ENCODE measurements around the gene NAALADL2. TPM values are rescaled to one million over a fixed set of nuclear protein-coding genes. Genes with fewer than 3 reads are reported as not detected.

Gene NAALADL2
- total and polyA plus RNA-seq, 2 of the 4 experiments (the other 2 are of a cell fraction) = 3.8 to 19.2 TPM

- in situ Hi-C loops (cut with MboI; ENCODE audit: low sequenced_read_pairs) = no loop called here
- CTCF ChIA-PET = no interaction called here
Observed at GRCh38 chr3:175662815-175663214, 803.7 kb downstream of the NAALADL2 start.

More at GRCh38 chr3:175662815-175663214, 803.7 kb downstream of the NAALADL2 start:
- H3K9me1 ChIP-seq (ENCODE audit: insufficient read depth, low read length) = no peaks in the 10 kb centered on the region
- H2BK20ac ChIP-seq (ENCODE audit: low read depth, low read length) = no peak overlapping the region
- intact Hi-C loops (cut with micrococcal nuclease) = loop anchor here (10.0 kb wide), 1 partner anchor 762 kb away; no protein-coding TSS in a partner anchor
- no peak overlapping the region for H4K91ac ChIP-seq (ENCODE audit: insufficient read depth, low read depth, low read length)
- no peak overlapping the region for H4K5ac ChIP-seq (ENCODE audit: low read depth, low read length)
- no peak overlapping the region for H4K8ac ChIP-seq (ENCODE audit: low read depth in 2 of 2, low read length in 2 of 2)
- no peak overlapping the region for H2AK5ac ChIP-seq (ENCODE audit: low read depth, low read length)
- no peak for ATAC-seq (ENCODE audit: low read depth)
- H3K56ac ChIP-seq (ENCODE audit: extremely low read depth, insufficient read depth, low read length) = no peak overlapping the region
- H4K20me1 ChIP-seq (ENCODE audit: insufficient read depth, low read length) = no peaks in the 10 kb centered on the region
- H3K9me3 ChIP-seq (ENCODE audit: control insufficient read depth, insufficient read depth, low read length) = no peaks in the 10 kb centered on the region
- TF ChIP-seq MXI1 (IDR thresholded peaks at IDR 0.05; ENCODE audit: borderline replicate concordance, low read depth, low read length) (no peak), CTCF (conservative IDR thresholded peaks at IDR 0.05; ENCODE audit: low read depth, low read length) (no peak), MAFK (IDR thresholded peaks at IDR 0.05; ENCODE audit: low read depth, low read length) (peak; percentile 63), CHD1 (IDR thresholded peaks at IDR 0.05; ENCODE audit: low read depth, low read length) (no peak), RFX5 (IDR thresholded peaks at IDR 0.05; ENCODE audit: low read depth, low read length) (no peak), SMC3 (IDR thresholded peaks at IDR 0.05; ENCODE audit: low read depth, low read length) (no peak), USF2 (IDR thresholded peaks at IDR 0.05; ENCODE audit: low read depth, low read length) (no peak), RCOR1 (IDR thresholded peaks at IDR 0.05; ENCODE audit: insufficient replicate concordance, low read length) (no peak)
- dilution Hi-C loops (cut with HindIII; ENCODE audit: low sequenced_read_pairs, unreplicated experiment) = no loop called here
- H2AK9ac ChIP-seq (replicated peaks; ENCODE audit: low read depth, low read length, poor library complexity) = no peak overlapping the region
- H2BK120ac ChIP-seq (ENCODE audit: low read depth, low read length) = no peak overlapping the region
- H3K4me3 ChIP-seq (ENCODE audit: insufficient read depth, low read depth, low read length) = no peak overlapping the region
- no peak overlapping the region for H3K9ac ChIP-seq (ENCODE audit: low read depth, low read length)
- H3K18ac ChIP-seq (ENCODE audit: low read depth, low read length) = no peak overlapping the region
- POLR2A ChIA-PET (ENCODE audit: unreplicated experiment) = no interaction called here
- H3K79me1 ChIP-seq (ENCODE audit: low read depth in 1 of 2, low read length in 2 of 2) = no peaks in the 10 kb centered on the region
- H2BK15ac ChIP-seq (ENCODE audit: low read depth, low read length) = no peak overlapping the region
- H2AFZ ChIP-seq (replicated peaks; ENCODE audit: low read length, poor library complexity) = no peak overlapping the region
- BruUV-seq (replicated peaks) = no TSS peak
- H3K14ac ChIP-seq (replicated peaks; ENCODE audit: low read depth, low read length) = no peak overlapping the region
- no peak for DNase-seq
- no peak overlapping the region for H3K4ac ChIP-seq (ENCODE audit: low read depth, low read length)
- H2BK5ac ChIP-seq (ENCODE audit: low read depth, low read length, poor library complexity, severe bottlenecking) = no peak overlapping the region
- H3K27ac ChIP-seq (ENCODE audit: insufficient read depth, low read length) = no peak overlapping the region
- H3K27me3 ChIP-seq (ENCODE audit: control insufficient read depth, insufficient read depth, low read length) = no peaks in the 10 kb centered on the region
- H3K4me1 ChIP-seq (ENCODE audit: control insufficient read depth, insufficient read depth, low read length) = no peaks in the 10 kb centered on the region
- no peak overlapping the region for H3K4me2 ChIP-seq (ENCODE audit: low read depth, low read length)
- H3K36me3 ChIP-seq (ENCODE audit: control insufficient read depth, insufficient read depth, low read length) = no peaks in the 10 kb centered on the region
- no peak overlapping the region for H3K23ac ChIP-seq (ENCODE audit: low read depth, low read length)

All from IMR-90 (cell line).